Uterus (tissue), 2 donors: Measurements from ENCODE around the gene UBAP2.

Experiments used
- CTCF ChIP-seq, 4 experiments: fragments of 200-600 bp in 2 of 4; fragments of 450-650 bp in 2 of 4; sonication (generic) in 2 of 4; IDR thresholded peaks; one replicate each; pipeline ENCODE4 v1.5.1; 2016 to 2019; ENCODE audit warnings: antibody characterized with exemption in 4 of 4, mild to moderate bottlenecking in 2 of 4, moderate library complexity in 1 of 4
- POLR2A ChIP-seq, 2 donors: fragments of 450-650 bp; IDR thresholded peaks; one replicate each; pipeline ENCODE4 v1.6.1; 2016; ENCODE audit warnings: antibody characterized with exemption in 2 of 2, mild to moderate bottlenecking in 1 of 2, moderate library complexity in 1 of 2

- TF ChIP-seq CTCF (IDR thresholded peaks at IDR 0.05) = no peak
- TF ChIP-seq POLR2A (IDR thresholded peaks at IDR 0.05) = no peak
These were observed 11.3 kb upstream of the UBAP2 start for GRCh38 chr9:34059954-34060353.
